Measurements from ENCODE around the gene PLA1A. TPM values are rescaled to one million over a fixed set of nuclear protein-coding genes. Genes with fewer than 3 reads are reported as not detected.

PLA1A gene
- total and polyA plus RNA-seq, 2 donors (not counting 1 experiment from before 2014, with no cell fraction given): 0.27 to 0.28 TPM

- Mint-ChIP-seq H3K9me3 (ENCODE audit: insufficient read depth) (no peaks in the 10 kb centered on the region), H3K4me3 (peak overlapping the region; percentile 99), H3K27me3 (no peaks in the 10 kb centered on the region), H3K4me1 (peaks cover 31% of the 10 kb centered on the region), H3K27ac (peak overlapping the region; percentile 100)
- DNase-seq: peak; percentile 79
- WGBS (ENCODE audit: insufficient coverage): 35% methylated on average over 5 of the region's 16 CpGs
- peaks cover 0 to 2% of the 10 kb centered on the region in 2 experiments for H3K36me3 ChIP-seq (replicated peaks in 1 of 2; ENCODE audit: control extremely low read depth in 1 of 2, control insufficient read depth in 1 of 2, extremely low read depth in 1 of 2, insufficient read depth in 2 of 2, low read length in 1 of 2)
- ChIA-PET CTCF (interaction anchor here (0.7 to 1.6 kb wide), 5 partner anchors 9 to 92 kb away, joined by 3 to 7 read pairs (median 3); no protein-coding TSS in a partner anchor), POLR2A (interaction anchor here (0.7 to 1.5 kb wide), 7 partner anchors 8 to 97 kb away, joined by 3 to 5 read pairs (median 4); partner anchors contain the start of genes CD80 and COX17)
- H3K9ac ChIP-seq (ENCODE audit: low read length): peak overlapping the region; percentile 97
- H3K27me3 ChIP-seq (replicated peaks in 1 of 4; ENCODE audit: control extremely low read depth in 1 of 4, control insufficient read depth in 3 of 4, insufficient read depth in 4 of 4, low read length in 3 of 4): no peaks in the 10 kb centered on the region
- peak overlapping the region; percentile 94 to 98 for H3K27ac ChIP-seq (ENCODE audit: low read length in 2 of 2)
- no peaks in the 10 kb centered on the region for H4K20me1 ChIP-seq (ENCODE audit: control insufficient read depth, insufficient read depth, low read length, poor library complexity, severe bottlenecking)
- H3K4me2 ChIP-seq (replicated peaks; ENCODE audit: low read depth, low read length, poor library complexity, severe bottlenecking): peak overlapping the region; percentile 92
- intact Hi-C loops (cut with micrococcal nuclease): loop anchor here (1.0 to 5.0 kb wide), 3 partner anchors 82 to 118 kb away; partner anchors contain the start of genes COX17, TIMMDC1 and TMEM39A
- H3K4me1 ChIP-seq (ENCODE audit: control insufficient read depth in 2 of 2, insufficient read depth in 2 of 2, low read length in 2 of 2): peaks cover 12 to 19% of the 10 kb centered on the region in 2 donors
- H3K4me3 ChIP-seq (ENCODE audit: control extremely low read depth in 1 of 5, extremely low read depth in 1 of 5, insufficient read depth in 1 of 5, low read depth in 2 of 5, low read length in 4 of 5): peak overlapping the region; percentile 64 to 94 (median 78)
- H3K9me3 ChIP-seq (ENCODE audit: control extremely low read depth in 1 of 3, control insufficient read depth in 2 of 3, insufficient read depth in 1 of 3, low read length in 2 of 3): no peaks in the 10 kb centered on the region
- no peaks in the 10 kb centered on the region for H3K79me2 ChIP-seq (ENCODE audit: control insufficient read depth, insufficient read depth, low read length)
- ATAC-seq (ENCODE audit: low read depth): peak; percentile 76
- no peak for TF ChIP-seq EZH2 (IDR thresholded peaks at IDR 0.05; ENCODE audit: borderline replicate concordance, insufficient read depth, low read depth, low read length, poor library complexity, severe bottlenecking)
- H2AFZ ChIP-seq (ENCODE audit: insufficient read depth, low read depth, low read length, poor library complexity, severe bottlenecking): peak overlapping the region; percentile 95
Measured at GRCh38 chr3:119580067-119580760, 17.5 kb upstream of the PLA1A start.

DNA sequence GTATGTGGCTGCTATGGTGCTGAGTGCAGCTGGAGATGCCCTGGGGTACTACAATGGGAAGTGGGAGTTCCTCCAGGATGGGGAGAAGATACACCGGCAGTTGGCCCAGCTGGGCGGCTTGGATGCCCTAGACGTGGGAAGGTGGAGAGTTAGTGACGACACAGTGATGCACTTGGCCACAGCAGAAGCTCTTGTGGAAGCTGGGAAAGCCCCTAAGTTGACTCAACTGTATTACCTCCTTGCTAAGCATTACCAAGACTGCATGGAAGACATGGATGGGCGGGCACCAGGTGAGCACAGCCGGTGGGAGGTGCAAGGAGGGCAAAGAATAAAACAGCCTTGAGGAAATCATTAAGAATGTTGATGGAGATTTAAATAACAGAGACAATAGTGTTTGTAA, 15.5 kb upstream of the PLA1A start:
- Mint-ChIP-seq H3K4me3 (peak overlapping the region; percentile 39), H3K27me3 (no peaks in the 10 kb centered on the region), H3K9me3 (ENCODE audit: insufficient read depth) (no peaks in the 10 kb centered on the region), H3K27ac (peak overlapping the region; percentile 76), H3K4me1 (peaks cover 39% of the 10 kb centered on the region)
- H3K27me3 ChIP-seq (replicated peaks in 1 of 4; ENCODE audit: control extremely low read depth in 1 of 4, control insufficient read depth in 3 of 4, insufficient read depth in 4 of 4, low read length in 3 of 4): no peaks in the 10 kb centered on the region
- WGBS (ENCODE audit: insufficient coverage): 83% methylated on average over 5 of the region's 6 CpGs
- no peaks in the 10 kb centered on the region for H4K20me1 ChIP-seq (ENCODE audit: control insufficient read depth, insufficient read depth, low read length, poor library complexity, severe bottlenecking)
- peaks cover 12 to 19% of the 10 kb centered on the region in 2 donors for H3K4me1 ChIP-seq (ENCODE audit: control insufficient read depth in 2 of 2, insufficient read depth in 2 of 2, low read length in 2 of 2)
- peak; percentile 49 for DNase-seq
- ChIA-PET CTCF (interaction anchor here (0.7 kb wide), 1 partner anchor 16 kb away, joined by 3 read pairs; no protein-coding TSS in a partner anchor), POLR2A (interaction anchor here (1.0 kb wide), 1 partner anchor 44 kb away, joined by 3 read pairs; no protein-coding TSS in a partner anchor)
- H3K4me2 ChIP-seq (replicated peaks; ENCODE audit: low read depth, low read length, poor library complexity, severe bottlenecking): no peak overlapping the region
- no peak for ATAC-seq (ENCODE audit: low read depth)
- TF ChIP-seq EZH2 (IDR thresholded peaks at IDR 0.05; ENCODE audit: borderline replicate concordance, insufficient read depth, low read depth, low read length, poor library complexity, severe bottlenecking) (no peak), CTCF (IDR thresholded peaks at IDR 0.05) (no peak)
- peaks cover 0 to 11% of the 10 kb centered on the region in 2 experiments for H3K36me3 ChIP-seq (replicated peaks in 1 of 2; ENCODE audit: control extremely low read depth in 1 of 2, control insufficient read depth in 1 of 2, extremely low read depth in 1 of 2, insufficient read depth in 2 of 2, low read length in 1 of 2)
- no peaks in the 10 kb centered on the region for H3K9me3 ChIP-seq (ENCODE audit: control extremely low read depth in 1 of 3, control insufficient read depth in 2 of 3, insufficient read depth in 1 of 3, low read length in 2 of 3)
- no peaks in the 10 kb centered on the region for H3K79me2 ChIP-seq (ENCODE audit: control insufficient read depth, insufficient read depth, low read length)
- H3K27ac ChIP-seq (ENCODE audit: low read length in 2 of 2): no peak overlapping the region
- intact Hi-C loops (cut with micrococcal nuclease): loop anchor here (5.0 kb wide), 2 partner anchors 95 to 120 kb away; partner anchors contain the start of genes COX17 and TMEM39A
- H3K4me3 ChIP-seq (ENCODE audit: control extremely low read depth in 1 of 5, extremely low read depth in 1 of 5, insufficient read depth in 1 of 5, low read depth in 2 of 5, low read length in 4 of 5): no peak overlapping the region
- no peak overlapping the region for H3K9ac ChIP-seq (ENCODE audit: low read length)
- no peak overlapping the region for H2AFZ ChIP-seq (ENCODE audit: insufficient read depth, low read depth, low read length, poor library complexity, severe bottlenecking)
